Measurements from ENCODE around the gene APEX1.

APEX1 gene

DNA sequence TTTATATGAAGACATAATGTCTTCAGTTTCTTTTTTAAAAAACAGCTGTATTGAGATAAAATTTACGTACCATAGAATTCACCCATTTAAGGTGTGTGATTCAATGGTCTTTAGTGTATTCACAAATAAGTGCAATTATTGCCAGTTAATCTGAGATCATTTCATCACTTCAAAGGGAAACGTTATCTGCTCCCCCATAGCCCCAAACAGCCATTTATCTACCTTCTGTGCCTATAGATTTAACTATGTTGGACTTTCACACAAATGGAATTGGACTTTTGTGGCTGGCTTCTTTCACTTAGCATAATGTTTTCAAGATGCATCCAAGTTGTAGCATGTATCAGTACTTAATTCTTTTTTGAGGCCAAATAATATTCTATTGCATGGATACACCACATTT, 23.9 kb downstream of the APEX1 start:
- TF ChIP-seq ZFX (IDR thresholded peaks at IDR 0.05) (no peak), CTCF (conservative IDR thresholded peaks at IDR 0.05) (no peak)

GRCh38 chr14:20482382-20482781, 27.4 kb downstream of the APEX1 start:
- TF ChIP-seq CTCF (conservative IDR thresholded peaks at IDR 0.05) = no peak
- no peak for TF ChIP-seq ZFX (IDR thresholded peaks at IDR 0.05)
- no peak overlapping the region for H3K27ac ChIP-seq

More for the DNA sequence above, 23.9 kb downstream of the APEX1 start:
- H3K27ac ChIP-seq = no peak overlapping the region

DNA sequence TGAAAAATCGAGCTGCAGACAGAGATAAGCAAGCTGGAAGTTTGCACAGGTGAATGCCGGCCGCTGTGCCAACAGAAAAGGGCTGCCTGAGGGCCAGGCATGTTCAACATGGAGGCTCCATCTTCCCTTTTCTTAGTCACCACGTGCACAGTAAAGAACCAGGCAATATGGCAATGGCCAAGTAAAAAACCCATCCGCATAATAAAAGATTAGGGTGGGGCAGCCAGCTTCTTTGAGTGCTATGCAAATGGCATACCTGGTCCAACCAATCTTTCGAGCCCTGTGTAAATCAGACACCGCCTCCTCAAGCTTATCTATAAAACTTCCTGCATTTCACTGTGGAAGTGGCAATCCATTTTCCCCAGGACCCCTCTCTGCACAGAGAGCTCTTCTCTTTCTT, 30.9 kb downstream of the APEX1 start:
- H3K27ac ChIP-seq = no peak overlapping the region
- TF ChIP-seq CTCF (conservative IDR thresholded peaks at IDR 0.05) (no peak), ZFX (IDR thresholded peaks at IDR 0.05) (no peak)

- H3K27ac ChIP-seq = no peak overlapping the region
Measured at GRCh38 chr14:20486684-20487395, 31.8 kb downstream of the APEX1 start.

GRCh38 chr14:20487396-20487725, 32.3 kb downstream of the APEX1 start:
- TF ChIP-seq CTCF (conservative IDR thresholded peaks at IDR 0.05) (peak; percentile 22), ZFX (IDR thresholded peaks at IDR 0.05) (no peak)
- H3K27ac ChIP-seq = no peak overlapping the region

More at GRCh38 chr14:20486684-20487395, 31.8 kb downstream of the APEX1 start:
- TF ChIP-seq CTCF (conservative IDR thresholded peaks at IDR 0.05) (no peak), ZFX (IDR thresholded peaks at IDR 0.05) (no peak)

DNA sequence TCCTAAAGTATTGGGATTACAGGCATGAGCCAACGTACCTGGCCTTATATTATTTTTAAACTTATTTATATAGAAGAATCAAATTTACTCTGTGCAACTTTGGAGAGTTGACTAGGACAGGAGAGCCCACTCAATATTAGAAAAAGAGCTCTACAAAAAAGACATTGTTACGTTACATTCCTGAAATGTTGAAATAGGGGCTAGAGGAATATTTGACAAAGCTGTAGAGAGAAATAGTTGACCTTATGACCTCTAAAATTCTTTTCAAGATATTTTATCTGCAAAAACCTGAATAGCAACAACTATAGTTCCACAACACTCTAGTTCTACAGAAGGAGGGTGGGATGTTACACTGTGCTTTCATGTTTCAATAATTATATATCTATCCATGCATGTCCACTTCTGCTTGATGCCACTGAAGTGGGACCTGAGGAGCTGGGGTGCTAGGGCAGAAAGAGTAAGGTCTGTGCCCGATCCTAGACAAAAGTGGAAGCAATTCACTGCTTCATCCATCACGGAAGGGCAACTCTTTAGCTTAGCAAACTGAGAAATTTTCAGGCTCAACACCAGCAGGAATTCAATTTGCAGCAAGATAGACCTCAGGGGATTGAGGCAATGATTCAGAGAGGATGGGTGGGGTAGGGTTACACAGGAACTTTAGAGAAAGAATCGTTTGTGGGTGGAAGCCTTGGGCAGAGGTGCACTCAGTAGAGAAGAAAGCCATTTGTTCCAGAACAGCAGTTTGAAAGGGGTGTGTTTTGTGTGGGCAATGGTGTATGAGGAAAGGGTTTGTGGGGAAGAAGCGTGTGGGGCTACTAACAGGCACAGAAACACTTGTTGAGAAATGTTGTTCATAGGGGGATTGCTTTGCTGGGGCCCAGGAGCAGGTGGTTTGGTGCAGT, 34.3 kb downstream of the APEX1 start:
- no peak overlapping the region for H3K27ac ChIP-seq
- TF ChIP-seq ZFX (IDR thresholded peaks at IDR 0.05) = no peak
- no peak for TF ChIP-seq CTCF (conservative IDR thresholded peaks at IDR 0.05)

GRCh38 chr14:20490563-20490962, 35.5 kb downstream of the APEX1 start:
- H3K27ac ChIP-seq = no peak overlapping the region
- TF ChIP-seq ZFX (IDR thresholded peaks at IDR 0.05) = no peak
- TF ChIP-seq CTCF (conservative IDR thresholded peaks at IDR 0.05) = no peak

Measured in C4-2B (cell line).